ENCODE results near the gene HSD17B12. TPM values are rescaled to one million over a fixed set of nuclear protein-coding genes. Genes with fewer than 3 reads are reported as not detected.

The HSD17B12 gene
- total RNA-seq, 1 donor from 2014 or later: 48.4 TPM

- intact Hi-C loops (cut with DNase I): no loop called here
- Histone ChIP-seq H3K4me1 (peaks cover 5% of the 10 kb centered on the region), H3K9me3 (no peaks in the 10 kb centered on the region), H3K27me3 (no peaks in the 10 kb centered on the region), H3K36me3 (no peaks in the 10 kb centered on the region), H3K27ac (no peak overlapping the region), H3K4me3 (no peak overlapping the region)
- TF ChIP-seq POLR2A (IDR thresholded peaks at IDR 0.05) (no peak), POLR2AphosphoS5 (IDR thresholded peaks at IDR 0.05; ENCODE audit: insufficient read depth in 1 of 2, low read depth in 1 of 2) (no peak)
- TF ChIP-seq, protein P1, sequence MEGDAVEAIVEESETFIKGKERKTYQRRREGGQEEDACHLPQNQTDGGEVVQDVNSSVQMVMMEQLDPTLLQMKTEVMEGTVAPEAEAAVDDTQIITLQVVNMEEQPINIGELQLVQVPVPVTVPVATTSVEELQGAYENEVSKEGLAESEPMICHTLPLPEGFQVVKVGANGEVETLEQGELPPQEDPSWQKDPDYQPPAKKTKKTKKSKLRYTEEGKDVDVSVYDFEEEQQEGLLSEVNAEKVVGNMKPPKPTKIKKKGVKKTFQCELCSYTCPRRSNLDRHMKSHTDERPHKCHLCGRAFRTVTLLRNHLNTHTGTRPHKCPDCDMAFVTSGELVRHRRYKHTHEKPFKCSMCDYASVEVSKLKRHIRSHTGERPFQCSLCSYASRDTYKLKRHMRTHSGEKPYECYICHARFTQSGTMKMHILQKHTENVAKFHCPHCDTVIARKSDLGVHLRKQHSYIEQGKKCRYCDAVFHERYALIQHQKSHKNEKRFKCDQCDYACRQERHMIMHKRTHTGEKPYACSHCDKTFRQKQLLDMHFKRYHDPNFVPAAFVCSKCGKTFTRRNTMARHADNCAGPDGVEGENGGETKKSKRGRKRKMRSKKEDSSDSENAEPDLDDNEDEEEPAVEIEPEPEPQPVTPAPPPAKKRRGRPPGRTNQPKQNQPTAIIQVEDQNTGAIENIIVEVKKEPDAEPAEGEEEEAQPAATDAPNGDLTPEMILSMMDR (IDR thresholded peaks at IDR 0.05): no peak
- no peak for DNase-seq (ENCODE audit: extremely low spot score in 2 of 2)
These were observed 40.6 kb upstream of the HSD17B12 start for GRCh38 chr11:43639920-43640319.

- Histone ChIP-seq H3K9me3 (no peaks in the 10 kb centered on the region), H3K36me3 (no peaks in the 10 kb centered on the region), H3K27me3 (no peaks in the 10 kb centered on the region), H3K27ac (peak overlapping the region; percentile 32), H3K4me1 (peaks cover 19% of the 10 kb centered on the region), H3K4me3 (peak overlapping the region; percentile 80 to 87)
- intact Hi-C loops (cut with DNase I): no loop called here
- TF ChIP-seq POLR2A (IDR thresholded peaks at IDR 0.05): no peak
- TF ChIP-seq, protein P1 (IDR thresholded peaks at IDR 0.05): peak in 1 of 3 experiments; percentile 36
- peak; percentile 84 to 97 for TF ChIP-seq POLR2AphosphoS5 (IDR thresholded peaks at IDR 0.05; ENCODE audit: insufficient read depth in 1 of 2, low read depth in 1 of 2)
- DNase-seq (ENCODE audit: extremely low spot score in 2 of 2): no peak
These were observed 36.5 kb upstream of the HSD17B12 start for GRCh38 chr11:43643898-43644620.

- intact Hi-C loops (cut with DNase I): no loop called here
- no peak for TF ChIP-seq POLR2A (IDR thresholded peaks at IDR 0.05)
- TF ChIP-seq POLR2AphosphoS5 (IDR thresholded peaks at IDR 0.05; ENCODE audit: insufficient read depth in 1 of 2, low read depth in 1 of 2): no peak
- TF ChIP-seq, protein P1 (IDR thresholded peaks at IDR 0.05): no peak
- H3K9me3 ChIP-seq: no peaks in the 10 kb centered on the region
- H3K4me1 ChIP-seq: peaks cover 19% of the 10 kb centered on the region
- H3K27ac ChIP-seq: peak overlapping the region; percentile 32
- no peaks in the 10 kb centered on the region for H3K27me3 ChIP-seq
- no peak for DNase-seq (ENCODE audit: extremely low spot score in 2 of 2)
- H3K4me3 ChIP-seq: peak overlapping the region; percentile 80 to 87
- H3K36me3 ChIP-seq: peaks cover 0 to 4% of the 10 kb centered on the region in 2 donors
These were observed 35.8 kb upstream of the HSD17B12 start for GRCh38 chr11:43644621-43645299.

GRCh38 chr11:43646767-43647166, 33.8 kb upstream of the HSD17B12 start:
- H3K4me1 ChIP-seq: peaks cover 19% of the 10 kb centered on the region
- H3K27me3 ChIP-seq: no peaks in the 10 kb centered on the region
- H3K9me3 ChIP-seq: no peaks in the 10 kb centered on the region
- no peak for DNase-seq (ENCODE audit: extremely low spot score in 2 of 2)
- H3K27ac ChIP-seq: no peak overlapping the region
- intact Hi-C loops (cut with DNase I): no loop called here
- TF ChIP-seq, protein P1 (IDR thresholded peaks at IDR 0.05): no peak
- TF ChIP-seq POLR2A (IDR thresholded peaks at IDR 0.05) (no peak), POLR2AphosphoS5 (IDR thresholded peaks at IDR 0.05; ENCODE audit: insufficient read depth in 1 of 2, low read depth in 1 of 2) (no peak)
- H3K4me3 ChIP-seq: no peak overlapping the region
- peaks cover 0 to 4% of the 10 kb centered on the region in 2 donors for H3K36me3 ChIP-seq

GRCh38 chr11:43648888-43649287, 31.6 kb upstream of the HSD17B12 start:
- Histone ChIP-seq H3K4me1 (peaks cover 19% of the 10 kb centered on the region), H3K9me3 (no peaks in the 10 kb centered on the region), H3K4me3 (no peak overlapping the region), H3K36me3 (peaks cover 0 to 4% of the 10 kb centered on the region in 2 donors), H3K27me3 (no peaks in the 10 kb centered on the region), H3K27ac (no peak overlapping the region)
- TF ChIP-seq, protein P1 (IDR thresholded peaks at IDR 0.05): no peak
- TF ChIP-seq POLR2A (IDR thresholded peaks at IDR 0.05) (no peak), POLR2AphosphoS5 (IDR thresholded peaks at IDR 0.05; ENCODE audit: insufficient read depth in 1 of 2, low read depth in 1 of 2) (no peak)
- intact Hi-C loops (cut with DNase I): no loop called here
- no peak for DNase-seq (ENCODE audit: extremely low spot score in 2 of 2)
